GM23338 (cell line): Measurements from ENCODE around the gene EVI5L. TPM values are rescaled to one million over a fixed set of nuclear protein-coding genes. Genes with fewer than 3 reads are reported as not detected.
A peak's percentile ranks its signal among the peaks of the same experiment; 100 is the strongest.

ENCODE experiments used
- ATAC-seq: fragments of 200-7000 bp; cut with Tn5 transposase; 3 replicates; pipeline ENCODE4 v1.9.1; 2020
- DNase-seq: peaks from one replicate; pipeline ENCODE4 v3.0.0-alpha.2; 2015; ENCODE audit warnings: low spot score
- H2AFZ ChIP-seq: fragments of 200-600 bp; sonication (generic); 2 replicates; pipeline ENCODE4 v1.8.0; 2016; ENCODE audit warnings: antibody characterized with exemption, mild to moderate bottlenecking, moderate library complexity
- H3F3A ChIP-seq: fragments of 200-600 bp; sonication (generic); replicated peaks from 2 replicates; pipeline ENCODE4 v1.8.0; 2017; ENCODE audit warnings: antibody characterized with exemption, mixed run types, low read depth
- H3K27ac ChIP-seq: fragments of 200-600 bp; sonication (generic); 2 replicates; pipeline ENCODE4 v1.6.1; 2016; ENCODE audit warnings: low read depth
- H3K27me3 ChIP-seq: fragments of 200-600 bp; sonication (generic); 2 replicates; pipeline ENCODE4 v1.8.0; 2016; ENCODE audit warnings: mild to moderate bottlenecking, mixed run types, moderate library complexity; ENCODE audit not compliant: insufficient read depth
- H3K36me3 ChIP-seq: fragments of 200-600 bp; sonication (generic); 2 replicates; pipeline ENCODE4 v1.8.0; 2016; ENCODE audit warnings: mild to moderate bottlenecking; ENCODE audit not compliant: insufficient read depth
- H3K4me1 ChIP-seq: fragments of 200-600 bp; sonication (generic); 2 replicates; pipeline ENCODE4 v1.8.0; 2016; ENCODE audit warnings: mild to moderate bottlenecking, moderate library complexity; ENCODE audit not compliant: insufficient read depth
- H3K4me2 ChIP-seq: fragments of 200-600 bp; sonication (generic); 2 replicates; pipeline ENCODE4 v1.7.1; 2017; ENCODE audit warnings: mixed run types
- H3K4me3 ChIP-seq: fragments of 200-600 bp; sonication (generic); 2 replicates; pipeline ENCODE4 v1.6.1; 2016; ENCODE audit warnings: mixed run types
- H3K79me2 ChIP-seq: fragments of 200-600 bp; sonication (generic); replicated peaks from 2 replicates; pipeline ENCODE4 v1.8.0; 2017; ENCODE audit warnings: mild to moderate bottlenecking; ENCODE audit not compliant: insufficient read depth
- H3K9me2 ChIP-seq: fragments of 200-600 bp; sonication (generic); 2 replicates; pipeline ENCODE4 v1.8.0; 2017; ENCODE audit not compliant: insufficient read depth
- H4K20me1 ChIP-seq: fragments of 200-600 bp; sonication (generic); replicated peaks from 2 replicates; pipeline ENCODE4 v1.8.0; 2017; ENCODE audit warnings: mild to moderate bottlenecking; ENCODE audit not compliant: insufficient read depth
- H3K27ac Mint-ChIP-seq: 2 replicates; pipeline ENCODE4 v1.8.0; 2020; ENCODE audit warnings: inconsistent platforms, mild to moderate bottlenecking, moderate library complexity, mixed read lengths
- H3K27me3 Mint-ChIP-seq: 3 replicates; pipeline ENCODE4 v1.8.0; 2022; ENCODE audit warnings: low read depth, mild to moderate bottlenecking, moderate library complexity, mixed read lengths, inconsistent platforms; ENCODE audit not compliant: insufficient read depth, poor library complexity
- H3K36me3 Mint-ChIP-seq: 3 replicates; pipeline ENCODE4 v1.8.0; 2021; ENCODE audit warnings: low read depth, mild to moderate bottlenecking, inconsistent platforms, moderate library complexity, mixed read lengths
- H3K4me1 Mint-ChIP-seq: 3 replicates; pipeline ENCODE4 v1.8.0; 2020; ENCODE audit warnings: mild to moderate bottlenecking, inconsistent platforms, mixed read lengths
- H3K4me3 Mint-ChIP-seq: 3 replicates; pipeline ENCODE4 v1.8.0; 2021; ENCODE audit warnings: moderate library complexity, mild to moderate bottlenecking, inconsistent platforms, mixed read lengths
- H3K9me3 Mint-ChIP-seq: 3 replicates; pipeline ENCODE4 v1.8.0; 2020; ENCODE audit warnings: moderate library complexity, mild to moderate bottlenecking, inconsistent platforms, mixed read lengths
- CREB1 ChIP-seq: fragments of 250-450 bp; sonication (Bioruptor Pico); IDR thresholded peaks from 2 replicates; pipeline ENCODE4 v1.5.0; 2020; ENCODE audit warnings: low read depth, mild to moderate bottlenecking, moderate library complexity
- CTCF ChIP-seq, 2 experiments: fragments of 200-600 bp in 1 of 2; sonication (generic) in 1 of 2; conservative IDR thresholded peaks; 2 replicates each; pipeline versions ENCODE4 v1.5.1 to v1.6.1; 2016 to 2017; ENCODE audit warnings: antibody characterized with exemption in 2 of 2, low read depth in 2 of 2, mild to moderate bottlenecking in 2 of 2, moderate library complexity in 1 of 2
- ETS1 ChIP-seq: IDR thresholded peaks from 2 replicates; pipeline ENCODE4 v1.6.1; 2016; ENCODE audit warnings: antibody characterized with exemption
- EZH2 ChIP-seq: fragments of 200-600 bp; sonication (generic); IDR thresholded peaks from one replicate; pipeline ENCODE4 v1.8.0; 2017; ENCODE audit warnings: antibody characterized with exemption, mild to moderate bottlenecking, low read depth; ENCODE audit not compliant: unreplicated experiment
- EZH2phosphoT487 ChIP-seq: fragments of 200-600 bp; sonication (generic); IDR thresholded peaks from one replicate; pipeline ENCODE4 v1.8.1; 2018; ENCODE audit warnings: antibody characterized with exemption; ENCODE audit not compliant: unreplicated experiment
- STAT1 ChIP-seq: IDR thresholded peaks from one replicate; pipeline ENCODE4 v1.6.1; 2016; ENCODE audit warnings: antibody characterized with exemption; ENCODE audit not compliant: unreplicated experiment
- polyA plus RNA-seq: library from polyadenylated mRNA; unstranded; fragments of >200 nt; fragmentation: Nextera tagmentation; extraction: Ambion mirVana; gene quantifications from 2 replicates; pipeline ENCODE4 v1.2.1, GENCODE V29; 2016
- total RNA-seq: library from RNA; depleted of rRNA; stranded (reverse); fragments of >200 nt; shearing (Covaris generic); gene quantifications from 2 replicates; pipeline ENCODE4 v1.2.3, GENCODE V29; 2014

EVI5L gene
- total and polyA plus RNA-seq, 2 experiments from 2014 or later = 4.5 to 16.2 TPM

DNA sequence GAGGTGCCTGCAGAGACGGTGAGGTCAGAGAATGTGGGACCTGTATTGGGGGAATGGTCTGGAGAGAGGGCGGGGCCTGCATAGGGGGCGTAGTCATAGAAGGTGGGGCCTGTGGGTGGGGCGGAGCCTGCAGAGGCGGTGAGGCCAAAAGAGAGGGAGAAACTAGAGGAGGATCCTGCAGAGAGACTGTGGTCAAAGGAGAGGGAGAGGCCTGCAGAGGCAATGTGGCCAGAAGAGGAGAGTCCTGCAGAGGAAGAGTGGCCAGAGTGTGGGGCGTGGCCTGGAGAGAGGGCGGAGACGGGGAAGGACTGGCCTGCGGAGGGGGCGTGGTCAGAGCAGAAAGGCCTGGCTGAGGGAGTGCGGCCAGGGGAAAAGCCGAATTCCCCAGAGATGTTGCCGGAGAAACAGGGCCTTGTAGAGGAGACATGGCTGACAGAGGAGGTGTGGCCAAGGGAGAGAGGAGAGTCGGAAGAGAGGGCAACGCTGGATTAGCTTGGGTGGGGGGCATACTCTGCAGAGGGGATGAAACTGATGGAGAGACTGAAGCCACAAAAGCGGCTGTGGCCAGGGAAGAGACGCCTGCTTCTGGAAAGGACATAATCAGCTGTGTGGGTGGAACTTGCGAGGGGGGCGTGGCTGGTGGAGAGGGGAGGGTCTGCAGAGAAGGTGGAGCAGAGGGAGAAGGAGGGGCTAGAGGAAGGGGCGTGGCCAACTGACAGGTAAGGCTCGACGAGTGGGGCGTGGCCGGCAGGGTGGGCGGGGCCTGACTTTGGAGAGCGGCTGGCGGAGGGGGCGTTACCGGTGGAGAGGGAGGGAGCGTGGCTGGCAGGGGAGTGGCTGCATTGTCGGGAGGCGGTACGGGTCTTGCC, 41.7 kb downstream of the EVI5L start:
- peak overlapping the region; percentile 81; the same call in 1 of the 2 replicates for H3K4me3 ChIP-seq
- H3K27me3 Mint-ChIP-seq = peaks cover 48% of the 10 kb centered on the region
- H3F3A ChIP-seq = peaks cover 13% of the 10 kb centered on the region; the same call in 1 of the 2 replicates
- no peaks in the 10 kb centered on the region for H3K36me3 ChIP-seq
- no peaks in the 10 kb centered on the region for H3K9me3 Mint-ChIP-seq
- H3K27ac Mint-ChIP-seq = peak overlapping the region; percentile 94
- H3K9me2 ChIP-seq = no peaks in the 10 kb centered on the region
- DNase-seq = peak; percentile 99
- H2AFZ ChIP-seq = no peak overlapping the region
- peaks cover 31% of the 10 kb centered on the region for H3K27me3 ChIP-seq
- H4K20me1 ChIP-seq = no peaks in the 10 kb centered on the region
- no peaks in the 10 kb centered on the region for H3K79me2 ChIP-seq
- H3K4me2 ChIP-seq = peak overlapping the region; percentile 91
- H3K4me3 Mint-ChIP-seq = peak overlapping the region; percentile 54
- peaks cover 5% of the 10 kb centered on the region; the same call in 2 of the 3 replicates for H3K36me3 Mint-ChIP-seq
- peaks cover 21% of the 10 kb centered on the region; the same call in 1 of the 2 replicates for H3K4me1 ChIP-seq
- H3K4me1 Mint-ChIP-seq = peaks cover 18% of the 10 kb centered on the region
- no peak for TF ChIP-seq EZH2phosphoT487
- TF ChIP-seq CREB1 = peak; percentile 55; the same call in 1 of the 2 replicates
- peak; percentile 6 for ATAC-seq
- H3K27ac ChIP-seq = peak overlapping the region; percentile 92

- Mint-ChIP-seq H3K9me3 (no peaks in the 10 kb centered on the region), H3K27me3 (peaks cover 39% of the 10 kb centered on the region), H3K27ac (no peak overlapping the region), H3K4me1 (peaks cover 18% of the 10 kb centered on the region), H3K4me3 (peak overlapping the region; percentile 91), H3K36me3 (peaks cover 5% of the 10 kb centered on the region; the same call in 2 of the 3 replicates)
- H3K79me2 ChIP-seq = no peaks in the 10 kb centered on the region
- peaks cover 23% of the 10 kb centered on the region for H3K27me3 ChIP-seq
- H3F3A ChIP-seq = peaks cover 15% of the 10 kb centered on the region; the same call in 1 of the 2 replicates
- H3K4me3 ChIP-seq = peak overlapping the region; percentile 81
- no peak for TF ChIP-seq EZH2
- TF ChIP-seq CTCF (conservative IDR thresholded peaks at IDR 0.05; ENCODE audit: low read depth in 2 of 2) = 0 out of 4 replicates have a peak, but pooled peaks of 1 of the 2 experiments have one; percentile 0
- no peak for TF ChIP-seq STAT1
- no peak for TF ChIP-seq ETS1
- H3K9me2 ChIP-seq = no peaks in the 10 kb centered on the region
- H2AFZ ChIP-seq = no peak overlapping the region
- no peak overlapping the region for H3K27ac ChIP-seq
- no peak for DNase-seq
- no peaks in the 10 kb centered on the region for H3K36me3 ChIP-seq
- peak overlapping the region; percentile 91 for H3K4me2 ChIP-seq
- H3K4me1 ChIP-seq = peaks cover 20% of the 10 kb centered on the region; the same call in 1 of the 2 replicates
- H4K20me1 ChIP-seq = no peaks in the 10 kb centered on the region
- peak; percentile 15 for ATAC-seq
Measured at GRCh38 chr19:7872306-7873204, 42.5 kb downstream of the EVI5L start.
